HFF-Myc (cell line): ENCODE data around the gene CYP39A1.

Experiments used
- DNase-seq: peaks from one replicate; pipeline ENCODE4 v3.0.0-alpha.2; 2011; ENCODE audit warnings: low read depth; ENCODE audit errors: extremely low read depth
- H3K4me3 ChIP-seq: replicated peaks from 2 replicates; pipeline ENCODE4 v1.5.1; 2011; ENCODE audit warnings: low read depth, mild to moderate bottlenecking, control low read depth, low read length
- TF ChIP-seq, protein P1 (sequence below): IDR thresholded peaks from 2 replicates; pipeline ENCODE4 v1.5.1; 2012; ENCODE audit warnings: mild to moderate bottlenecking, low read depth, low read length, control low read depth; ENCODE audit errors: missing control alignments

Gene CYP39A1

DNA sequence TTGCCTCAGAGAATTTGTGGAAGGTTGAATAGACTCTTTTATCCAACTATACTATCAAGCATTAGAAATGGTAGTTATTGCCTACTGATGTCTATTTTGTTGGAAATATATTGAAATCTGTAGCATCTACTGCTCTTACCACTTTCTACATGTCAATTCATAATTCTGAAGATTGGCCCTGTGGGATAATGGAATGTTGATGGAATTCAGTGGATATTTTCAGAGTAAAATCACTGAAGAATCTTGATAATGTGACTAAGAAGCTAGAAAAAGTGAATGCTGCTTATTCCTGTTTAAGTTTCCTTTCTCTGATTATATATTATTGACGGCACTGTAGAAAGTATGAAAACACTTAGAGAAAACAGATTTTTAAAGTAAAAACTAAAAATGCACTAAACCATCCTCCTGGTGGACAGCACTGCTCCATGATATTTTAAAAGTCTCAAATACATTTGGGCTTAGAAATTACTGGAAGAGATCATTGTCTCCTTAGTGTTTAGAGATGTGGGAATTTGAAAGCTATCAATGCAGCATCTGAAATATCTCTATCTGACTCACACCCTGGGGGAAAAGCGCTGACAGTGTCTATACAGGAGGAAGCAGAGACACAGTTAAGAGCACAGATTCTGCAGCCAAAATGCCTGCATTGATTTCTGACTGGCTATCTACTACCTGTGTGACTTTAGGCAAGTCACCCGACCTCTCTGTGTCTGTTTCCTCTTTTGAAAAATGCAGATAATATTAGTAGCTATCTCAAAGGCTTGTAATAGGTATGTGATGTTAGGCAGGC lies 123.5 kb downstream of the CYP39A1 start:
- DNase-seq: no peak
- TF ChIP-seq, protein P1, sequence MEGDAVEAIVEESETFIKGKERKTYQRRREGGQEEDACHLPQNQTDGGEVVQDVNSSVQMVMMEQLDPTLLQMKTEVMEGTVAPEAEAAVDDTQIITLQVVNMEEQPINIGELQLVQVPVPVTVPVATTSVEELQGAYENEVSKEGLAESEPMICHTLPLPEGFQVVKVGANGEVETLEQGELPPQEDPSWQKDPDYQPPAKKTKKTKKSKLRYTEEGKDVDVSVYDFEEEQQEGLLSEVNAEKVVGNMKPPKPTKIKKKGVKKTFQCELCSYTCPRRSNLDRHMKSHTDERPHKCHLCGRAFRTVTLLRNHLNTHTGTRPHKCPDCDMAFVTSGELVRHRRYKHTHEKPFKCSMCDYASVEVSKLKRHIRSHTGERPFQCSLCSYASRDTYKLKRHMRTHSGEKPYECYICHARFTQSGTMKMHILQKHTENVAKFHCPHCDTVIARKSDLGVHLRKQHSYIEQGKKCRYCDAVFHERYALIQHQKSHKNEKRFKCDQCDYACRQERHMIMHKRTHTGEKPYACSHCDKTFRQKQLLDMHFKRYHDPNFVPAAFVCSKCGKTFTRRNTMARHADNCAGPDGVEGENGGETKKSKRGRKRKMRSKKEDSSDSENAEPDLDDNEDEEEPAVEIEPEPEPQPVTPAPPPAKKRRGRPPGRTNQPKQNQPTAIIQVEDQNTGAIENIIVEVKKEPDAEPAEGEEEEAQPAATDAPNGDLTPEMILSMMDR: no peak
- H3K4me3 ChIP-seq: no peak overlapping the region

GRCh38 chr6:46526607-46527006 lies 126.0 kb downstream of the CYP39A1 start:
- TF ChIP-seq, protein P1: no peak
- H3K4me3 ChIP-seq: no peak overlapping the region
- DNase-seq: no peak

GRCh38 chr6:46525583-46525982 lies 127.0 kb downstream of the CYP39A1 start:
- DNase-seq: no peak
- TF ChIP-seq, protein P1: no peak
- H3K4me3 ChIP-seq: no peak overlapping the region

DNA sequence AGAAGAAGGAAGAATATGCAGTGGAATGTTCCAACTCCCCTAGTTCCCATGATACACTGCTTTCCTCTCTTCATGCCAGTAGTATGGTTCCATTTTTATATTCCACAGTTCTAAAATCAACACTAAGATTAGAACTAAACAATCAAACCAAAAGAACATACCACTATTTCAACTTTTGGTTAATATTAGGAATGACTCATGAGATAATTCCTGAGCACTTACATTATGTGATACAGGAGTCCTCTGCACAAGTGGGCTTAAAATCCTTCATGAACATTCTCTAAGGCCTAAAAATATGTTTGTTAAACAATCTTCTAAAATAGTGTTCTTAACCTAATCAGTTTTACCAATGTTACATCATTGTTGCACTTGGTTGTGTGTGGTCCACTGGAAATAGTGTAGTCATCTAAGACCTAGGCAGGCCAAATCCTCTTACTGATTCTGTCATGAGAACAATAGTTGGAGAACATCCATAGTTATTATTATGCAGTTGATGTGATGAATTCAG lies 131.1 kb downstream of the CYP39A1 start:
- no peak overlapping the region for H3K4me3 ChIP-seq
- no peak for DNase-seq
- TF ChIP-seq, protein P1: no peak

DNA sequence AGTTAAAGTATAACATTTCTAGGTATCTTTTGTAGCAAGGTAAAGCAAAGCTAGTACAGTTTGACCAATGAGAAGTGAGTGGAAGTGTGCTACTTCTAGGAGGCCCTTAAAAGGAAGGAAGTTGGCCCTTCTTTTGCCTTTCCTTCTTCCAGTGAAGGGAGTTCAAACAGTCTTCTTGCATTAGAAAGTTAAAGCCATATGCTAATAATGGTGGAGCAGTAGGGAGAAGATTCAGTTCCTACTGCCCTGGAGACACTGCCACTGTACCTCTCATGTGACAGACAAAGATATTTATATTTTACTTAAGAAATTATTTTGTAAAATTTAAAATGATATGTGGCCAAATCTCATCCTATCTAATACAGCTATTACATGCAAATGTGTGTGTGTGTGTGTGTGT lies 135.4 kb downstream of the CYP39A1 start:
- H3K4me3 ChIP-seq: no peak overlapping the region
- TF ChIP-seq, protein P1: no peak
- no peak for DNase-seq

GRCh38 chr6:46513533-46513932 lies 139.1 kb downstream of the CYP39A1 start:
- no peak for DNase-seq
- TF ChIP-seq, protein P1: no peak
- H3K4me3 ChIP-seq: no peak overlapping the region
